Stimulated activated CD4-positive, alpha-beta T cell treated with anti-CD3 and anti-CD28 coated beads, Interleukin-12 subunit alpha, Interleukin-12 subunit beta, amount 100 ng/mL, for 24 hours (primary cell): ENCODE measurements around the gene DGLUCY.
"Not testable (repeated sequence)": the region's sequence is repeated elsewhere in the genome, so short reads cannot be mapped to it uniquely, and the experiment has no call there.

Experiments
- DNase-seq, 2 experiments: peaks; one replicate each; pipeline ENCODE4 v3.0.0-alpha.2; 2020; ENCODE audit warnings: low read depth in 2 of 2

The DGLUCY gene, protein sequence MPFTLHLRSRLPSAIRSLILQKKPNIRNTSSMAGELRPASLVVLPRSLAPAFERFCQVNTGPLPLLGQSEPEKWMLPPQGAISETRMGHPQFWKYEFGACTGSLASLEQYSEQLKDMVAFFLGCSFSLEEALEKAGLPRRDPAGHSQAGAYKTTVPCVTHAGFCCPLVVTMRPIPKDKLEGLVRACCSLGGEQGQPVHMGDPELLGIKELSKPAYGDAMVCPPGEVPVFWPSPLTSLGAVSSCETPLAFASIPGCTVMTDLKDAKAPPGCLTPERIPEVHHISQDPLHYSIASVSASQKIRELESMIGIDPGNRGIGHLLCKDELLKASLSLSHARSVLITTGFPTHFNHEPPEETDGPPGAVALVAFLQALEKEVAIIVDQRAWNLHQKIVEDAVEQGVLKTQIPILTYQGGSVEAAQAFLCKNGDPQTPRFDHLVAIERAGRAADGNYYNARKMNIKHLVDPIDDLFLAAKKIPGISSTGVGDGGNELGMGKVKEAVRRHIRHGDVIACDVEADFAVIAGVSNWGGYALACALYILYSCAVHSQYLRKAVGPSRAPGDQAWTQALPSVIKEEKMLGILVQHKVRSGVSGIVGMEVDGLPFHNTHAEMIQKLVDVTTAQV

DNA sequence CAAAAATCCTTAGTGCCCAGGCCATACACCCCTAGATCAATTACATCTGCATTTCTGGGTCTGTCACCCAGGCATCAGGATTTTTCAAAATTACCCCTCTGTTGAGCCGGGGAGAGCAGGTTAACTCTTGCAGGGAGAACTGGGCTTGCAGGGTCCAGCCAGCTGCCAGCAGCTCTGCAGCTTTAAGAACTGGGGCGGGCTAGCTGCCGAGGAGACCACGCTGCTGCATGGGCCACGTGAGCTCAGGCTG lies at the start of gene DGLUCY:
Gene DGLUCY, plus strand, starts transcription at position 245 of the 250 bp plus-strand sequence. CDS start 46,222 bp downstream, outside the sequence.
- peak in 1 of 2 experiments; percentile 47 for DNase-seq

DNA sequence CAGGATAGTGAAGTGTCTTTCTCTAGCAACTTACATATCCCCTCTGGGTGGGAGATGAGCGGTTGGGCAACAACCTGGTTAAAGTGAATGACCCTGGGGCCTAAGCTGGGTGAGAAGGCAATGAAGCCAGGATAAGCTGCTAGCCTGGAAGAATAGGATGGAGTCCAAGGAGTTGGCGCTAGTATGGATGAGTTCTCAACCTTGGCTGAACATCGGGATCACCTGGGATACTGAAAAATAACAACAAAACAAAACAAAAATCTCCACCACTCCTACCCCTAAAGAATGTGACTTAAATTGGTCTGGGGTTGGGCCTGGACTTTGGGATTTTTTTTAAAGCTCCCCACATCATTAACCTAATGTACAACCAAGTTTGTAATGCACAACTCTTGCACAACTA lies 48.6 kb upstream of the DGLUCY start:
- DNase-seq, result no peak

DNA sequence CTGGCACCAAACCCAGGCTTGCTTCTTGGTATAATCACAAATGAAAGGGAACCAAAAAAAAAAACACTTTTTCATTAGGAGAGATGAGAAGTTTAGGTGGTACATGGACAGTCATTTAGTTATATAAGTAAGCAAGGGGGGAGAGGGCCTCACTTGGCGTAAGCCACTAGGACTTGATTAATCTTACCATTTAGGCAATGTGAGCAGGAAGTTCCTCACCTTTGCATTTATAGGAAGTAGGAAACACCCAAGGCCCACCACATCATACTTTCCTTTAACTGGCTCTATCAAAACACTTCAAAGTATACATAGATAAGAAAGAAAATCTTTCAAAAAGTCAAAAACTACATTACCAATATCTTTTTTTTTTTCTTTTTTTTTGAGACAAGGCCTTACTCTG lies 46.7 kb upstream of the DGLUCY start:
- no peak for DNase-seq

DNA sequence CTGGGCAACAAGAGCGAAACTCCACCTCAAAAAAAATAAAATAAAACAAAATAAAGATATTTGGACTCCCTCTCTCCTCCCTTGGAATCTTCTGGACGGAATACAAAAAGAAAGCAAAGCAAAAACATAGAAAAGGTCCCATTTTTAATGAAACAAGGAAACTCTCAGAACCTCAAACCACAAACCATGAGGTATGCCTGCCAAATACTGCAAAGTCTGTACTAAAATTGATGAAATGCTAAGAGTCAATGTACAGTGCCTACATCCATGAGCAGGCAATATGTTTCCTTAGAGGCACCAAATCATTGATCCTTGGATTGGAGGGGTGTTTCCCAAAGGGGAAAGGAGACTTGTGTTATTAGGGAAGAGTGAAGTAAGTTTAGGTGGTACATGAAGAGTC lies 45.2 kb upstream of the DGLUCY start:
- no peak for DNase-seq

DNA sequence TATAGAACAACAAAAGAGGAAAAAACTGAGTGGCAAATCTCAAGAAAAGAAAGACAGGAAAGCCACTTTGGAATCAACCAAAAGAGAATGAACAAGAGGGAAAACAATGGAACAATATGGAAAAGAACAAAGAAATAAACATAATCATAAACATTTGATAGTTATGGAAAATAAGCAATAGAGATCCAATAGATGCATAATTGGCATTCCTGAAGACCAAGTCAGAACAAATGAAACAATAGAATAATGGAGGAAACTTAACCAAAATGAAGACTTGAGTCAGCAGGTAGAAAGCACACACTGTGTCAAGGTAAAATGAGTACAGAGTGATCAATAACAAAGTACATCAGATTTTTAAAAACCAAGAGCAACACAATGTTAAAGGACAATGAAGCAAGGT lies 43.3 kb upstream of the DGLUCY start:
- no peak for DNase-seq

DNA sequence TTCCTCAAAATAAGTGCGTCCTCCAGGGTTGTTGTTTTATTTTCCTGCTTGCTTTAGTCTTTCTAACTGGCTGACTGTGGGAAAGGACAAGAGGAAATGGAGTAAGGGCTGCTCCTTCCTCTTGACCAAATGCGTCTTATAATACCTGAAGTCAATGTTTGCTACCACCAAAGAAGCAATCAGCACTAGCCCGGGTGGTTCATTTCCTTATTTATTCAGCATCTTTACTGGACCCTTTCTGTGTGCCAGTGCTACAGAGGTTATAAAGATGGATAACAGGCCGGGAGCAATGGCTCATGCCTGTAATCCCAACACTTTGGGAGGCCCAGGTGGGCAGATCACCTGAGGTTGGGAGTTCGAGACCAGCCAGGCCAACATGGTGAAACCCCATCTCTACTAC lies 38.3 kb upstream of the DGLUCY start:
- no peak for DNase-seq

DNA sequence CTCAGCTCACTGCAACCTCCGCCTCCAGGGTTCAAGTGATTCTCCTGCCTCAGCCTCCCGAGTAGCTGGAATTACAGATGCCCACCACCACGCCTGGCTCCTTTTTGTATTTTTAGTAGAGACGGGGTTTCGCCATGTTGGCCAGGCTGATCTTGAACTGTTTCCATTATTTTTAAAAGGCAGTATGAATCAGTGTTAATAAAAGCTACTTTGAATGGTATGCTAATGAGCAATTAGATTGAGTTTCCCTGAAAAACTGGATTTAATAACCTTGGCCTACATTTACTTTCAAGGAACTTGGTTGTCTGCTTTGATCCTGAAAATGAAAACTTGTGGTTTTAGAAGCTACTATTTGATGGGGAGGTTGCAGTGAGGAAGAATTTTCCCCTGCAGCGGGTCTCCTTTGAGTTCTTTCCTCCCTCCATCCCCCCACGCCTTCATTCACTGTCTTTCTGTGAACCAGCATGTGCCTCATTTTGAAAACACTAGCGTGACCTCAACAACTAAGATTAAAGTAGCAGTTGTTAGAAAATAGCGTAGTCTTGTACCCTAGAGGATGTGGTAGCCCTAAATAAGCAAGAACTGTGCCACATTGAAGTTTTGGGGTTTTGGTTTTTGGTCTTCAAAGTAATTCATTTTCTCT lies 35.7 kb upstream of the DGLUCY start:
- DNase-seq, result peak; percentile 40 to 63

DNA sequence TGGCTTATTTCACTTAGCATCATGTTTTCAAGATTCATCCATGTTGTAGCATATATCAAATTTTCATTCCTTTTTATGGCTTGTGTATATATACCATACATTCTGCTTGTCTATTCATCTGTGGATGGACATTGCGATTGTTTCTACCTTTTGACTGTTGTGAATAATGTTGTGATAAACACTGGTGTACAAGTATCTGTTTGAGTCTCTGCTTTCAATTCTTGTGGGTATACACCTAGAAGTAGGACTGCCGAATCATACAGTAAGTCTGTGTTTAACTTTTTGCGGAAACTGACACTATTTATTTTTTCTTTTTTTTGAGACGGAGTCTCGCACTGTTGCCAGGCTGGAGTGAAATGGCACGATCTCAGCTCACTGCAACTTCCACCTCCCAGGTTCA lies 33.8 kb upstream of the DGLUCY start:
- DNase-seq, result no peak

DNA sequence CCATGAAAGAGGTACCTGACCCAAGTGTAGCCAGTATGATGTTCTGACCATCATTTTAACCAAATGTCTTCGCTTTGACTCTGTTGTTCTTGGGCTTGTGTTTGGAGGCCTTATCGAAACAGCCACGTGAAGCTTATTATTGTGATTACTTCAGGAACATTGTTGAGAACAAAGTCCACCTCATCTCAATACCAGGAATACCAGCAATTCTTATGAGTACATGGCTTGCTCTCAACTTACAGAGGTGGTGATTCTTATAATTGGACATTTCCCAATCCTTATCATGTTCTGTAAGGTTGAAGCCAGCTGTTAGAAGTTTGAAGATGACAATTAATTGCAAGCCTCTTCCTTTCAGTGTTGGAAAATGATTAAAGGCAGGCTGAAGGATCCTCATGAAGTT lies 31.6 kb upstream of the DGLUCY start:
- no peak for DNase-seq

DNA sequence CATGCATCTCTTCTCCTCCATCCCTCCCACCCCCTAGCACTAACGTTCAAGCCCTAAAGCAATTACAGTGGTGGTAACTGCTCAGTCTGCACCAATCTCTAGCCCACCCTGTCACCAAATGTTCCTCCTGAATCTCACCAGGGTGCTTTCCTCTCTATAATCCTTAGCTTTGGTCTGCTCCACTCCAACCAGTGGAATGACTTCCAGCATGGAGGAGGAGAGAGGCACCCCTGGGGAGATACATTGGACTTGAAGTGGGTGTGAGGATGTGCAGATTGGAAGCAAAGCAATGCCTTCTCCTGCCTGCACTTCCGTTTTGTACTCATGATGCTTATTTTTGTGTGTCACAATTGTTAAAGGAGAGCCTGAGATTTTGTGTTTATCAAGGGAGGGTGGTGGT lies 29.4 kb upstream of the DGLUCY start:
- no peak for DNase-seq

DNA sequence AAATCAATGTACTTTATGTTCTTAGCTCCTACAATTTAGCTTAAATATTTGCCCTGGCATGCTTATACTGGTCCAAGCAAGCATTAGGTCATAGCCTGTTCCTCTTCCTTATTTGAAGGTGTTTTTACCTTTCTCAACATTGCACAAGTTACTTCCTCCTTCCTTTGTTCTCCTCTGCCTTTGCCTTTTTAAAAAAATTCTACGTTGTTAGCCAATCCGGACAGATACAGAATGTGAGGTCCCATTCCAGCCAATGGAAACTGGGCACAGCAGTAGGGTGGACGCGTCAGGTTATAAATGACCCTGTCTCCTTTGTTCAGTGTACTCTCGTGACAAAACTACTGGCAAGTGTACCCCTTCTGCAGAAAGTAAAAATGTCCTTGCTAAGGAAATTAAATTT lies 26.4 kb upstream of the DGLUCY start:
- not testable (repeated sequence) for DNase-seq

DNA sequence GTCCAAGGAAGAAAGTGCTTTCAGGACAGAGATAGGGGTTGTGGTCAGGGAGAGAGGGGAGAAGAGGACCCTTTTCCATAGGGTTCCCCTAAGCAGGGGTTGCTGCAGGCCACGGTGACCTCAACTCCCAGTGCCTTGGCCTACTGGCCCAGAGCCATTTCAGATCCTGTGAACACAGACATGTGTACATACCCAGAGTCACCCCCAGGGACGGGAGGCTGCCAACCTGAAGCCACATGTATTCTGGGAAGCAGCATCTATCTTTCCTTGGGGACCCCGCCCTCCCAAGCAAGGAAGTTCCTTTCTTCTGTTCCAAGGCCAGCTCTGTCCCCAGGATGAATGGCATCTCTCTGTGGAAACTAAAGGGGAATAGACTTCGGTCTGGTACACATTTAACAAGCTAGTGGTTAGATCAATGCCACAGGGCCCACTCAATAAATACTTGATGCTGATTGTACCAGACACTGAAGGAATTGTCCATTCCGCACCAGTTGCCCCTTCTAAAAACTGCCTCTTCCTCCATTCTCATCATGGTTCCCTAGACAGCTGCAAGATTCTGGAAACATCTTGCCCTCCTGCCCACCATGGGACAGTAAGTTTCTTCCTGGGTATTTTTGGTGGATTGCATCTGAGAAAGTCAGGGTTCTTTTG lies 25.2 kb upstream of the DGLUCY start:
- no peak for DNase-seq

DNA sequence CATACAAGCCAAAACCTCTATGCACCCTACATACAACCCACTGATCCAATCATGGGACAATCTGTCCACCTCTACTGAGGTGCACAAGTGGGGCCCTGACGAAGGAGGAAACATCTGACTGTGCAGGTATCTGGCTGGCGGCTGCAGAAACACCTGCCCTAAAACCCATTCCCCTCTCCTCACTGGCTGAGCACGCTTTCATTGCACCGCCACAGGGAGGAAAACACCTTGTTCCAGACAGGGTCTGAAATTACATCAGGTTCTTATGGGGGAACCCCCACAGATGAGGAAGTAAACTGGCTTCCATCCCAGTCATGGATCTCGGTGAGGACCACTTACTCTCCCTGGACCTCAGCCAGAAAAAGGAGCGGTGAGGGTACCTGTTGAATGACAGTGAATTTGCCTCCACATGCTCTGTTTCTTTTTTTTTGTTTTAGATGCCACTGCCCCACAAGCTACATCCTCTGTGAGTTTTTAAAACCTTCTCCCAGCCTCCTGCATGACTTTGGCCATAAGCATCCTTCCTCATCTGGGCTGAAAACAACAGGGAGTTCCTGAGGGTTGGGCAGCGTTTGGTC lies 23.8 kb upstream of the DGLUCY start:
- DNase-seq, result no peak

DNA sequence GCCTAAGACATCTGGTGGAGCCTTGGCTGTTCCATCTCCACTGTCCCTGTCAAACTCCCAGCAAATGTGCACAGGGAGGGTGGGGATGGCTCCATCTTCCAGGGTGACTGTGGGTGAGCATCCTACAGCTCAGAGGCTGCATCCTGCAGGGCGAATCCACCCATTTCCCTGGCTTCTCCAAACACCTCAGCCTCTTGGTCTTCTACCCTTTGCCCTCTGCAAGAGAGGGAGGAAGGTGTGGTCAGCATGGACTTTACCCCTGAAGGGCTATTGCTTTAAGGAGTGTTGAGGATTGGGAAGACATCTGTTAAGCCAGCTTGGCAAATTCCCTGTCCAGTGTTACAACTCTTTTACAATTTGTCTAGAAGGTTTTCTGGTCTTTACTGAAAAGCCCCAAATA lies 23.1 kb upstream of the DGLUCY start:
- DNase-seq, result no peak

DNA sequence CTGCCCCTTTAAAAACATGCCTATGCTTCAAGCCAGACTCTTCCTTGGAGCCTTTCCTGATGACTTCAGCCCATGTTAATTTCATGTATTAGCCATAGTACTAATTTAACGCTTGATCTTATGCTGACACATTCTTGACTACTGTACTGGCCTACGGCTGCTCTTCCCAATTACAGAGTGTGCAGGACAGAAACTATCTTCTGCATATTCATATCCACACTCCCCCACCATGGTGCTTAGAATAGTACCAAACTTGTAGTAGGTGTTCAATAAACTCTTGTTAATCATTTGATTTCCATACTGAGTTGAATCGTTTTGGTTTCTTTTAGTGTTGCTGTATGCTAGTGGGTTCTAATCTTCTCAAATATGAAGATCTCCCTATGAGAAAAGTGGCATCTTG lies 21.8 kb upstream of the DGLUCY start:
- DNase-seq, result no peak

DNA sequence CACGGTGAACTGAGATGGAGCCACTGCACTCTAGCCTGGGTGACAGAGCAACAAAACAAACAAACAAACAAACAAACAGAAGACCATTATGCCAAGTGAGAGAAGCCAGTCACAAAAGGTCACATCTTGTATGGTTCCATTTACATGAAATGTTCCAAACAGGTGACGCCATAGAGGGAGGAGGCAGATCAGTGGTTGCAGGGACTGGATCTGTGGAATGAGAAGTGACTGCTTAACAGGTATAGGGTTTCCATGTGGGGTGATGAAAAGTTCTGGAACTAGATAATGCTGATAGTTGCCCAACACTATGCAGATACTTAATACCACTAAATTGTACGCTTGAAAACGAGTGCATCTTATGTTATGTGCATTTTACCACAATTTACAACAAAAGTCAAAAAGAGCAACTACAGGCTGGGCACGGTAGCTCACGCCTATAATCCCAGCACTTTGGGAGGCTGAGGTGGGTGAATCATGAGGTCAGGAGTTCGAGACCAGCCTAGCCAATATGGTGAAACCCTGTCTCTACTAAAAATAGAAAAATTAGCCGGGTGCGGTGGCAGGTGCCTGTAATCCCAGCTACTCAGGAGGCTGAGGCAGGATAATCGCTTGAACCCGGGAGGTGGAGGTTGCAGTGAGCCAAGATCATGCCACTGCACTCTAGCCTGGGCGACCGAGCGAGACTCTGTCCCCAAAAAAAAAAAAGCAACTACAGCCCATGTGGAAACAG lies 20.0 kb upstream of the DGLUCY start:
- not testable (repeated sequence) for DNase-seq

DNA sequence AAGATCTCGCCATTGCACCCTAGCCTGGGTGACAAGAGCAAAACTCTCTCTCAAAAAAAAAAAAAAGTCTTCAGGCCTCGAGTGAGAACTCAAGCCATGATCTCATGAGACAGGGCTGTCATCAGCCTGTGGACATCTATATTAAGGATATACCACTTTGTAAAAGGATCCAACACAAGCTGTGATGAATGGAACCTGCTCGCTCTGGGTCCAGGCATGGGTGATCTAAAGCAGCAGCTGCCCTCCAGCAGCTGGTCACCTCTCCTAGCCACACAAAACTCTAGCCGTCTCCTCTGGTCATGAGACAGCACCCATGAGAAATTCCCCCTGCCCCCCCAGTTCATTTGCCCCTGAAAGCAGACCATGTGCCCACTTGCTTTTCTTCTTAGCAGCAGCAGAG lies 19.1 kb upstream of the DGLUCY start:
- no peak for DNase-seq

DNA sequence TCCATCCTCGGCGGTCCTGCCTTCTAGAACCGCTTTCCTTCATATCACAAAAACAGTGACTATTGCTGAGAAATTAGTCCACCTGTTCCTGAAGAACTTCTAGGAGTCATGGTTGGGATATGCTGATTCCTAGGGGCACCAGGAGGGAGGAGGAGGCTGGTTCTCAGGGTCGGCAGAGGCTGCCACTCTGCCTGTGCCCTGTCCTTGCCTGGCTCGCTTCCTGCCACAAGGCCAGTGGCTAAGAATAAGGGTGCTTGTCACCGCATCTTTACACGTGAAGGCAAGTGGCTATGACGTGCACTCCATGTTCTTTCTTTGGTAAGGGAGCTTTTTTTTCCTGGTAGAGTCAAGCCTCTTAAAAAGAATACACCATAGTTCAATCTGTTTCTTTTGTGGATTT lies 18.7 kb upstream of the DGLUCY start:
- DNase-seq, result no peak

DNA sequence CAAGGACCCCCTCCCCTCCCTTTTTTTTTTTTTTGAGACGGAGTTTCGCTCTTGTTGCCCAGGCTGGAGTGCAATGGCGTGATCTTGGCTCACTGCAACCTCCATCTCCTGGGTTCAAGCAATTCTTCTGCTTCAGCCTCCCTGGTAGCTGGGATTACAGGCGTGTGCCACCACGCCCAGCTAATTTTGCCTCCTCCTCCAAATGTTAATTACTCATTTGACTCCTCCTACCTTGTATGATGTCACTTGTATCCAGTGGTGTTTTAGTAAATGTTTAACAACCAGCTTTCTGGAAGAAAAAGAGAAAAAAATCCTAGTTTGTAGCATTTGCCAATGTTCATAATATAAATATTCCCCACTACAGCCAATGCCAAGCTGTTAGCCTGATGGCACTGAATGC lies 16.2 kb upstream of the DGLUCY start:
- not testable (repeated sequence) for DNase-seq

DNA sequence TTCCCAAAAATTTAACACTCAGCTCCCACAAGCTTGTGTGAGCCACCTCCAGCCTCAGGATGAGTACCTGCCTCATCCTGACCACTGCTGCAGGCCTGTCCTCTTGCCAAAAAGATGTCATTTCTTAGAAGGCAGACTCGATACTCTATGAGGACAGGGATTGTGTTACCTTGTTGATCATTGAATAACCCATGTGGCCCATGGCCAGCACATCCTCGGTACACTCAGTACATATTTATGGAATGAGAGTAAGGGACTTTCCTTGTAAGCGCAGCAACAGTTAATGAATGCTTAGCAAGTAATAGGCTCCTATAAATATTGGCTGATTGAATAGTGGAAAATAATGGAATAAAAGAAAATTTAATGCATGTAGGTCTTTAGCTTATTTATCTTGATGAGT lies 15.3 kb upstream of the DGLUCY start:
- no peak for DNase-seq

DNA sequence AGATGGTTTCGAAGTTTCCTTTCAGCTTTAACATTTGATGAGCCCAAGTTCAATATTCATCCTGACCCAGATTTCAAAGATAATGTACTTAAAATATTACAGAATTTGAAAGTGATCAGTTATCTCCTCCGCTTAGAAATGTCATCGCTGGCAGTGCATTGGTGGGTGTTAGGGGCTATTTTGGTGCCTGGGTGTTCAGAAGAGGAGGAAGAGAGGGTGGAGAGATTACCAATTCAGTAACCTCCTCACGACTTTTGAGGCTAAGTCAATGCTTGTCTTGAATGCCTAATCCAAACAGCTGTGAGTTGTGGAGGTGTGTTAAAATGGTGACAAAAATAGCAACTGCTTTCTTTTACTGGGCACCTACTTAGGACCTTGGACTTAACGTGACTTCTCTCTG lies 13.8 kb upstream of the DGLUCY start:
- no peak for DNase-seq

DNA sequence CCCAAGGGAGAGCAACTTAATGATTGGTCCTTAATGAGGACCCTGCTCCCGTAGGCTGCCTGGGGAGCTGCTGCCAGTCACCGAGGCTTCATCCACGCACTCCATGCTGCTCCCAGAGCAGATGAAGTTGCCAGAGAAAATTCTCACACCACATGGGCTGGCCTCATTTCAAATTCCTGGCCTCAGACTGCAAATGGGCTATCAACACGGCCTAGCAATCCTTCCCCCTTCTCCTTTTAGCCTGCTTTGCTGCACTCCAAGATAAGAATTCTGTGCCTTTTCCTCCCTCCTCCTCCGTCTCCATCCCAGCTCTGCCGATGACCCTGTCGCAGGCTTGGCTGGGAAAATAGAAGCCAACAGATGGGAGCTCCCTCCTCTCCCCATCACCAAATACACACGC lies 10.8 kb upstream of the DGLUCY start:
- no peak for DNase-seq
